GM19099 (cell line): ENCODE data around the gene AFG3L2.

Source experiments
- POLR2A ChIP-seq: IDR thresholded peaks from 3 replicates; pipeline ENCODE4 v1.6.1; 2011; ENCODE audit warnings: low read depth; ENCODE audit not compliant: insufficient read length; ENCODE audit errors: extremely low read depth

Gene AFG3L2

DNA sequence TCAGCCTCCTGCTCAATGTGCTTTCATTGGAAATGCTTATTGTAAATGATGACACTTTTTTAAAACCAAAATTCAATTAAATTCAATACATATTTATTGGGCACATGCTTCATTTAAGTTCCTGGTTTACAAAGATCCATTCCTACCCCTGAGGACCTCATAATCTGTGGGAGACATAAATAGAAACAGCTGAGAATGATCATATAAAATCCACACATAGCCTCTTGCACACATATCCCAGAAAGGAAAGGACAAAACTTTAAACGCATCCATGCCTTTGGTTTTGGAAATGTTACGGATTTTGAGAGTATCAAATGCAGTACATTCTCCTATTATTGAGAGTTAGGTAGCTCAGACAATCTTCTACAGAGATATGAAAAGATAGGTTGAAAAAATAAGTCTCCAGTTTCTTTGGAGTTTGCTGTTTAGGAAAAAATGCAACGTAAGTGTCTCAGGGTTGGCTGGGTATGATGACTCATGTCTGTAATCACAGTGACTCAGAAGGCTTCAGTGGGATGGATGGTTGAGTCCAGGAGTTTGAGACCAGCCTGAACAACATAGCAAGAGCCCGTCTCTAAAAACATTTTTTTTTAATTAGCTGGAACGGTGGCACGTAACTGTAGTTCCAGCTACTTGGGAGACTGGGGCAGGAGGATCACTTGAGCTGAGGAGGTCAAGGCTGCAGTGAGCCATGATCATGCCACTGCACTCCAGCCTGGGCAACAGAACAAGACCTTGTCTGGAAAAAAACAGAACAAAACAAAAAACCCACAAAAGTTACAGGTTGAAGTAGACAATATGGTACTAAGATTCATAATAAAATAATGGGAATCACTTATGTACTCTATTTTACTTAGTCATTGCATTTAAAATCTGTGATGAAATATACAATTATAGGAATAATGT lies 26.8 kb upstream of the AFG3L2 start:
- no peak for TF ChIP-seq POLR2A

- TF ChIP-seq POLR2A: no peak
These were observed 24.9 kb upstream of the AFG3L2 start for GRCh38 chr18:12401881-12402280.

DNA sequence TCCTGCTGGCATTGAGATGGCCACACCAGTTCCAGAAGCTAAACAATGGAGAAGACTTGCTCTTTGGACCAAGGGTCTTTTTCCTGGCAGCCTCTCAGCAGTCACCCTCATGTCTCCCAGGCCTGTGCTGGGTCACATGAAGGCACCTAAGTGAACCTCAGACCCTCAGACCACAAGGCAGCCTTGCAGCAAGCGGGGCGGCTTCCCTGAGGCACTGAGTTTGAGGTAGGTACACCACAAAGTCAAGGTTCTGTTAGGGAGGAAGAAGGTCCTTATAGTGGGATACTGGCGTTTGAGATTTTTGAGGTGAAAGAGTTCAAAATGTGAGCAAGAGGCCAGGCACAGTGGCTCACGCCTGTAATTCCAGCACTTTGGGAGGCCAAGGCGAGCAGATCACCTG lies 22.2 kb upstream of the AFG3L2 start:
- TF ChIP-seq POLR2A: no peak

DNA sequence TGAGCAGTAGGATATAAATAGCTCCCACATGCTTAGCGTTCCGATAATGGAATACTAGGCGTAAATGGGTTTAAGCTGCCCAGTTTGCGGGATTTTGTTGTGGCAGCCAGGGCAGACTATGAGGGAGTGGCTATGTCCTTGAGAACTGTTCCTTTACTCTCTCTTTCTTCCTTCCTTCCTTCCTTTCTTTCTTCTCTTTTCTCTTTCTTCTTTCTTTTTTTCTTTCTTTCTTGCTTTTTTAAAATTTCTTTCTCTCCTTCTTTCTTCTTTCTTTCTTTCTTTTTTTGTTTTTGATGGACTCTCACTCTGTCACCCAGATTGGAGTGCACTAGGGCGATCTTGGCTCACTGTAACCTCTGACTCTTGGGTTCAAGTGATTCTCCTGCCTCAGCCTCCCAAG lies 21.6 kb upstream of the AFG3L2 start:
- no peak for TF ChIP-seq POLR2A

- TF ChIP-seq POLR2A: no peak
These were observed 20.8 kb upstream of the AFG3L2 start for GRCh38 chr18:12397793-12398192.

GRCh38 chr18:12397254-12397653 lies 20.2 kb upstream of the AFG3L2 start:
- no peak for TF ChIP-seq POLR2A

- TF ChIP-seq POLR2A: no peak
These were observed 17.4 kb upstream of the AFG3L2 start for GRCh38 chr18:12394428-12394827.

DNA sequence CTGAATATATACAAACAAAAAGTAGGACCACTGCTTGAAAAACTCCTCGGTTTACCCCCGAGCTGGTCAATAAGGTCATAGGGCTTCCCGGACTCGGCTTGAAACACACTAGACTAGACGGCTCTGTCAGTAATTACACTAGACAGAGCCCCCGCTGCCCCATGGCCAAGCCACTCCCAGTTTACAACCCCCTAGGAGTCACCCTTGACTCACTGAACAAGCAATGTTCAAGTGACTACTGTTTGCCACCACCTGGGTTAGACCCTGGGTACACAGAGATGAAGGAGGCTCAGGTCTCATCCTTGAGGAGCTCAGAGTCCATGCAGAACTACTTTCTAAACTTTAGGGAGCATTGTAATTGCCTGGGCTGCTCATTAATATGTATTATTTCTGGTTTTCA lies 17.0 kb upstream of the AFG3L2 start:
- TF ChIP-seq POLR2A: no peak

- TF ChIP-seq POLR2A: no peak
These were observed 16.5 kb upstream of the AFG3L2 start for GRCh38 chr18:12393510-12393909.

DNA sequence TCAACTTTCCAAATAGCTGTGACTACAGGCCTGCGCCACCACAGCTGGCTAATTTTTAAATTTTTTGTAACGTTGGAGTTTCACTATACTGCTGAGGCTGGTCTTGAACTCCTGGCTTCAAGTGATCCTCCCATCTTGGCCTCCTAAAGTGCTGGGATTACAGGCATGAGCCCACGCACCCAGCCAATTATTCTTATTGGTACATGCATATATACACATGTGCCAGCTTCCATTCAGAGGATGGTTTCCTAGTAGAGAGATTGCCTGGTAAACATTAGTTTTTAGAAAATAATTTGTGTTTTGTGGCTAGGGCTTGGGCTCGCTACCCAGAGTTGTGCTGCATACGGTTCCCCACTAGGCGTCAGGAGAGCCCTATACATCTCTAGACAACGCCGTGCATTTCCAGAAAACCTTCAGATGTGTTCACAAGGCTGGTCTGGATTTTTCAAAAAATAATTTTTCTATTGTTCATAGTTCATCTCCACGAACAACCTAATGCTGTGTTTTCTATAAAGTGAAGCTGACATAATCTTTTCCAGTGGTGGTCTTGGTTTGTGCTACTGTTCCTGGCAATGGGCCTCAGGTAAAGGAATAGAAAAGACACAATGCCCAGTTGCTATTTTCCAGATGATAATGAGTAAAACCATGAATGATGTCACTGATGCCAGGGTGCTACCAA lies 14.6 kb upstream of the AFG3L2 start:
- TF ChIP-seq POLR2A: no peak

GRCh38 chr18:12388442-12388841 lies 11.4 kb upstream of the AFG3L2 start:
- TF ChIP-seq POLR2A: no peak

GRCh38 chr18:12384261-12384660 lies 7.2 kb upstream of the AFG3L2 start:
- no peak for TF ChIP-seq POLR2A

- peak; percentile 83 for TF ChIP-seq POLR2A
These were observed 650 bp upstream of the AFG3L2 start for GRCh38 chr18:12377556-12378197.

DNA sequence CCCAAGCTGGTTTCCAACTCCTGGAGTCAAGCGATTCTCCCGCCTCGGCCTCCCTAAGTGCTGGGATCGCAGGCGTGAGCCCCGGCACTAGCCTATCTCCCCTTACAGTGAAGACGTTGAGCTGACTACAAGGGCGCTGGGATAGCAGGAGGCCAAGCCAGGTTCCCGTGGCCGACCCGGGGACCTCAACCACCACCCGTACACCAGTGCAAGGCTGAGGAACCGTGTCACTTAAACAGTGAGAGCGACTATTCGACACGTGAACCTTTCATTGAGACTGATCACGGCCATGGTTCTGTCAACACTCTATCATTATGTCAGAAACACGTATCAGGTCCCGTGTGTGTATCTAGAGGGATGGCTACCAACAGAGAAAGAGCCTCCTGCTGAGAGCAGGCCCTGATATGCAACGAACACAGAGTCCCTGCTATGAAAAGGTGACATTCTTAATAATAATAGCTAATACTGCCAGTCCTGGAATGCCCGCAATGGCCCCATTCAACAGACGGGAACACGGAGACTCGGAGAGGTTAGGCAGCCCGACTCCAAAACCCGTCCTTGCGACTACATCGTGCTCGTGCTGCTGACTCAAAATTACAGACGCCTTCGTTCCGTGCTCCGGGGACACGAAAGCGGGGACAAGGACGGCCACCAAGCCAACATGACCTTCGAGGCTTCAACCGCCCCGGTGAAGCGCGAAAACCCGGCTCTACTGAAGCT lies 833 bp downstream of the AFG3L2 start:
- TF ChIP-seq POLR2A: no peak

DNA sequence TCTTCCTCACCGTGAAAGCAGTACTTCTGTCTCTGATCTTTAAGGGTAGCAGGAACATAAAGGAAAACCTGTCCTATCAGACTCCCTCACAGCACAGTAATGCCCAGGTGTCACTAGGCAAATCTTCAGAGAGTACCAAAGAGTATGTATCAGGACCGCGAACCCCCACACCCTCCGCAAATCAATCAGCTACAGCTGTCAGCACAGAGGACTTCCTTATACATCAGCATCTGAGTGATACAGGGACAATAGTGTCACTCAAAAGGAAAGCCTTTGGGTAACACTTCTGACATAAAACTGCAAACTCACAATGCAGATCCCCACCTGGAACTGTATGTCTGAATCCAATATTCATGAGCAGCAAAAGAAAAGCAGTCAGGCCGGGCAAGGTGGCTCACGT lies 2.6 kb downstream of the AFG3L2 start:
- TF ChIP-seq POLR2A: no peak

GRCh38 chr18:12373771-12374116 lies 3.3 kb downstream of the AFG3L2 start:
- no peak for TF ChIP-seq POLR2A
